Measurements from ENCODE around the gene PROCA1.

- TF ChIP-seq POLR2A (IDR thresholded peaks at IDR 0.05), result no peak
- TF ChIP-seq CTCF (IDR thresholded peaks at IDR 0.05), result no peak
Observed at GRCh38 chr17:28704219-28704858, 7.3 kb downstream of the PROCA1 start.
